Ascending aorta (tissue), 2 donors: Measurements from ENCODE around the gene PPFIBP2. TPM values are rescaled to one million over a fixed set of nuclear protein-coding genes. Genes with fewer than 3 reads are reported as not detected.

Source experiments
- DNase-seq, 2 donors: peaks; one replicate each; pipeline ENCODE4 v3.0.0-alpha.2; 2019; ENCODE audit warnings: low spot score in 2 of 2
- H3K27ac ChIP-seq, 2 donors: fragments of 200-600 bp; sonication (generic); one replicate each; pipeline ENCODE4 v1.5.1; 2016 to 2017; ENCODE audit warnings: mild to moderate bottlenecking in 1 of 2
- H3K27me3 ChIP-seq: fragments of 200-600 bp; sonication (generic); one replicate; pipeline ENCODE4 v1.5.1; 2017
- H3K36me3 ChIP-seq, 2 donors: fragments of 200-600 bp; sonication (generic); one replicate each; pipeline ENCODE4 v1.5.1; 2016
- H3K4me1 ChIP-seq, 2 donors: fragments of 200-600 bp; sonication (generic); one replicate each; pipeline ENCODE4 v1.5.1; 2016 to 2017; ENCODE audit warnings: mild to moderate bottlenecking in 1 of 2
- H3K4me3 ChIP-seq, 2 donors: fragments of 200-600 bp; sonication (generic); one replicate each; pipeline ENCODE4 v1.5.1; 2016 to 2017; ENCODE audit warnings: mild to moderate bottlenecking in 1 of 2
- H3K9me3 ChIP-seq, 2 donors: fragments of 200-600 bp; sonication (generic); one replicate each; pipeline ENCODE4 v1.5.1; 2016
- CTCF ChIP-seq, 3 experiments: fragments of 200-600 bp in 2 of 3; fragments of 450-650 bp in 1 of 3; sonication (generic) in 2 of 3; IDR thresholded peaks; one replicate each; pipeline ENCODE4 v1.5.1; 2016 to 2019; ENCODE audit warnings: antibody characterized with exemption in 3 of 3, mild to moderate bottlenecking in 1 of 3, moderate library complexity in 1 of 3
- intact Hi-C: fragments of 100-400 bp; cut with DNase I; formaldehyde crosslinking; loops from one replicate; pipeline ENCODE4 v1.15.1; 2023
- total RNA-seq: library from RNA; depleted of rRNA; stranded (reverse); fragments of >200 nt; gene quantifications from one replicate; pipeline ENCODE4 v1.1.0, GENCODE V29; 2016

The PPFIBP2 gene
- total RNA-seq, 1 donor from 2014 or later: 4.2 TPM

- intact Hi-C loops: loop anchor here (2.0 kb wide), 1 partner anchor 116 kb away; no protein-coding TSS in a partner anchor
- peak; percentile 52 to 78 (median 68) for TF ChIP-seq CTCF (IDR thresholded peaks at IDR 0.05)
- Histone ChIP-seq H3K27me3 (no peaks in the 10 kb centered on the region), H3K27ac (no peak overlapping the region), H3K4me3 (no peak overlapping the region), H3K36me3 (no peaks in the 10 kb centered on the region), H3K4me1 (peaks cover 0 to 2% of the 10 kb centered on the region in 2 donors), H3K9me3 (no peaks in the 10 kb centered on the region)
- DNase-seq: no peak
These were observed 174.5 kb downstream of the PPFIBP2 start for GRCh38 chr11:7688238-7688826.

- intact Hi-C loops: loop anchor here (2.0 kb wide), 1 partner anchor 116 kb away; no protein-coding TSS in a partner anchor
- H3K4me1 ChIP-seq: peaks cover 0 to 2% of the 10 kb centered on the region in 2 donors
- no peak for TF ChIP-seq CTCF (IDR thresholded peaks at IDR 0.05)
- no peak for DNase-seq
- H3K27ac ChIP-seq: no peak overlapping the region
- no peaks in the 10 kb centered on the region for H3K9me3 ChIP-seq
- H3K36me3 ChIP-seq: no peaks in the 10 kb centered on the region
- no peak overlapping the region for H3K4me3 ChIP-seq
- H3K27me3 ChIP-seq: no peaks in the 10 kb centered on the region
These were observed 175.4 kb downstream of the PPFIBP2 start for GRCh38 chr11:7689239-7689638.

DNA sequence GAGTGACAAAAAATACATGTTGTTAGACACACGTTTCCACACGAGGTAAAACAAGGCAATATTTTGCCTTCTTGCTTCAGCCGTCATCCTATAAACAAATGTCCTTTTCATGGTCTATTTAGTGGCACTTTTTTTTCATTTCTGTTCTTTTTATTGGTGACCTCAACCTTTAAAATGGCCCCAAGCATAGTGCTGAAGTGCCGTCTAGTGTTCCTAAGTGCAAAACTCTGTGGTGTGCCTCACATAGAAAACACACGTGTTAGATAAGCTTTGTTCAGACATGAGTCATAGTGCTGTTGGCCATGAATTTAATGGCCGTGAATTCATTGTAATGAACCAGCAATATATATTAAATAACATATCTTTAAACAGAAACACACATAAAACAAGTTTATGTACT, 176.8 kb downstream of the PPFIBP2 start:
- DNase-seq: no peak
- Histone ChIP-seq H3K4me1 (peaks cover 0 to 2% of the 10 kb centered on the region in 2 donors), H3K27me3 (no peaks in the 10 kb centered on the region), H3K4me3 (no peak overlapping the region), H3K9me3 (no peaks in the 10 kb centered on the region), H3K27ac (no peak overlapping the region), H3K36me3 (no peaks in the 10 kb centered on the region)
- TF ChIP-seq CTCF (IDR thresholded peaks at IDR 0.05): no peak
- intact Hi-C loops: no loop called here

- intact Hi-C loops: no loop called here
- no peak overlapping the region for H3K27ac ChIP-seq
- DNase-seq: no peak
- H3K36me3 ChIP-seq: no peaks in the 10 kb centered on the region
- TF ChIP-seq CTCF (IDR thresholded peaks at IDR 0.05): no peak
- H3K4me3 ChIP-seq: no peak overlapping the region
- H3K27me3 ChIP-seq: no peaks in the 10 kb centered on the region
- peaks cover 0 to 2% of the 10 kb centered on the region in 2 donors for H3K4me1 ChIP-seq
- no peaks in the 10 kb centered on the region for H3K9me3 ChIP-seq
These were observed 178.1 kb downstream of the PPFIBP2 start for GRCh38 chr11:7691759-7692350.

GRCh38 chr11:7692426-7692825, 178.6 kb downstream of the PPFIBP2 start:
- Histone ChIP-seq H3K36me3 (no peaks in the 10 kb centered on the region), H3K4me1 (peaks cover 0 to 2% of the 10 kb centered on the region in 2 donors), H3K27ac (no peak overlapping the region), H3K4me3 (no peak overlapping the region), H3K27me3 (no peaks in the 10 kb centered on the region), H3K9me3 (no peaks in the 10 kb centered on the region)
- no peak for TF ChIP-seq CTCF (IDR thresholded peaks at IDR 0.05)
- DNase-seq: no peak
- intact Hi-C loops: no loop called here
